ENCODE data around the gene YBX2.

Gene YBX2

DNA sequence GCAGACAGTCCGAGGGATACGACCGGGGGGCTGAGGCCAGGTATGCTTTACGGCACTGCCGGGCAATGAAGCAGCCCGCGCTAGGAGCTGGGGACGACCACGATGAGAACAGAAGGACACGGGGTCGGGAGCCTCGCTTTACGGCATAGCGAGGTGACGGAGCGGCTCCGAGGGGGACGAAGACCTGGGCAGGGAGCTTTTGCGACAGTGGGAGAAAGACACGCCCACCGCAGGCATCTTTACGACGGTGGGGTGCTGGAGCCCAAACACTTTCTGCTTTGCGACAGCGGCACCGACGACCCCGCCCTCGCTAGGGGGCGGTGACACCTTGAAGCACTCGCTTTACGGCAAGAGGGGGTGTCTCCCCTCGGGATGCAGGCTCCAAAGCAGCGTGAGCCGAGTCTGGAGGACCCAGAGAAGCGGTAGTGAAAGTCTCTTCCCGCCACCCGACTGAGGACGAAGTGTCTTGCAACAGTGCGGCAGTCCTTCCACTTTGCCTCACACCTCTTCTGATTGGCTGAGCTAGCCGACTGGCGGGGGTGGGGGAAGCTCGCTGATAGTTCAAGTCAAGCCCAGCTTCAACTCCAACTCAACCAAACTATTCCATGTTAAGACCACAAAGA is 35.0 kb upstream of the YBX2 start (continued):
- TF ChIP-seq ZNF274 (IDR thresholded peaks at IDR 0.05; ENCODE audit: low read length) = no peak
- TF ChIP-seq ZNF274 (tag by site-specific recombination; IDR thresholded peaks at IDR 0.05; ENCODE audit: borderline replicate concordance) = no peak
- TF ChIP-seq SETDB1 (IDR thresholded peaks at IDR 0.05; ENCODE audit: insufficient read length, low read length) = no peak
- TF ChIP-seq, protein P1, sequence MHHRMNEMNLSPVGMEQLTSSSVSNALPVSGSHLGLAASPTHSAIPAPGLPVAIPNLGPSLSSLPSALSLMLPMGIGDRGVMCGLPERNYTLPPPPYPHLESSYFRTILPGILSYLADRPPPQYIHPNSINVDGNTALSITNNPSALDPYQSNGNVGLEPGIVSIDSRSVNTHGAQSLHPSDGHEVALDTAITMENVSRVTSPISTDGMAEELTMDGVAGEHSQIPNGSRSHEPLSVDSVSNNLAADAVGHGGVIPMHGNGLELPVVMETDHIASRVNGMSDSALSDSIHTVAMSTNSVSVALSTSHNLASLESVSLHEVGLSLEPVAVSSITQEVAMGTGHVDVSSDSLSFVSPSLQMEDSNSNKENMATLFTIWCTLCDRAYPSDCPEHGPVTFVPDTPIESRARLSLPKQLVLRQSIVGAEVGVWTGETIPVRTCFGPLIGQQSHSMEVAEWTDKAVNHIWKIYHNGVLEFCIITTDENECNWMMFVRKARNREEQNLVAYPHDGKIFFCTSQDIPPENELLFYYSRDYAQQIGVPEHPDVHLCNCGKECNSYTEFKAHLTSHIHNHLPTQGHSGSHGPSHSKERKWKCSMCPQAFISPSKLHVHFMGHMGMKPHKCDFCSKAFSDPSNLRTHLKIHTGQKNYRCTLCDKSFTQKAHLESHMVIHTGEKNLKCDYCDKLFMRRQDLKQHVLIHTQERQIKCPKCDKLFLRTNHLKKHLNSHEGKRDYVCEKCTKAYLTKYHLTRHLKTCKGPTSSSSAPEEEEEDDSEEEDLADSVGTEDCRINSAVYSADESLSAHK (tag by site-specific recombination; IDR thresholded peaks at IDR 0.05) = no peak; the same call in 1 of the 2 replicates
- TF ChIP-seq, protein P2, sequence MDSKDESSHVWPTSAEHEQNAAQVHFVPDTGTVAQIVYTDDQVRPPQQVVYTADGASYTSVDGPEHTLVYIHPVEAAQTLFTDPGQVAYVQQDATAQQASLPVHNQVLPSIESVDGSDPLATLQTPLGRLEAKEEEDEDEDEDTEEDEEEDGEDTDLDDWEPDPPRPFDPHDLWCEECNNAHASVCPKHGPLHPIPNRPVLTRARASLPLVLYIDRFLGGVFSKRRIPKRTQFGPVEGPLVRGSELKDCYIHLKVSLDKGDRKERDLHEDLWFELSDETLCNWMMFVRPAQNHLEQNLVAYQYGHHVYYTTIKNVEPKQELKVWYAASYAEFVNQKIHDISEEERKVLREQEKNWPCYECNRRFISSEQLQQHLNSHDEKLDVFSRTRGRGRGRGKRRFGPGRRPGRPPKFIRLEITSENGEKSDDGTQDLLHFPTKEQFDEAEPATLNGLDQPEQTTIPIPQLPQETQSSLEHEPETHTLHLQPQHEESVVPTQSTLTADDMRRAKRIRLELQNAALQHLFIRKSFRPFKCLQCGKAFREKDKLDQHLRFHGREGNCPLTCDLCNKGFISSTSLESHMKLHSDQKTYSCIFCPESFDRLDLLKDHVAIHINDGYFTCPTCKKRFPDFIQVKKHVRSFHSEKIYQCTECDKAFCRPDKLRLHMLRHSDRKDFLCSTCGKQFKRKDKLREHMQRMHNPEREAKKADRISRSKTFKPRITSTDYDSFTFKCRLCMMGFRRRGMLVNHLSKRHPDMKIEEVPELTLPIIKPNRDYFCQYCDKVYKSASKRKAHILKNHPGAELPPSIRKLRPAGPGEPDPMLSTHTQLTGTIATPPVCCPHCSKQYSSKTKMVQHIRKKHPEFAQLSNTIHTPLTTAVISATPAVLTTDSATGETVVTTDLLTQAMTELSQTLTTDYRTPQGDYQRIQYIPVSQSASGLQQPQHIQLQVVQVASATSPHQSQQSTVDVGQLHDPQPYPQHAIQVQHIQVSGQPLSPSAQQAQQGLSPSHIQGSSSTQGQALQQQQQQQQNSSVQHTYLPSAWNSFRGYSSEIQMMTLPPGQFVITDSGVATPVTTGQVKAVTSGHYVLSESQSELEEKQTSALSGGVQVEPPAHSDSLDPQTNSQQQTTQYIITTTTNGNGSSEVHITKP (tag by site-specific recombination; IDR thresholded peaks at IDR 0.05) = peak; percentile 95
- no peak for TF ChIP-seq ZNF555 (tag by site-specific recombination; conservative IDR thresholded peaks at IDR 0.05)
- no peak for TF ChIP-seq ZNF747 (tag by site-specific recombination; IDR thresholded peaks at IDR 0.05)
- TF ChIP-seq, protein P3, sequence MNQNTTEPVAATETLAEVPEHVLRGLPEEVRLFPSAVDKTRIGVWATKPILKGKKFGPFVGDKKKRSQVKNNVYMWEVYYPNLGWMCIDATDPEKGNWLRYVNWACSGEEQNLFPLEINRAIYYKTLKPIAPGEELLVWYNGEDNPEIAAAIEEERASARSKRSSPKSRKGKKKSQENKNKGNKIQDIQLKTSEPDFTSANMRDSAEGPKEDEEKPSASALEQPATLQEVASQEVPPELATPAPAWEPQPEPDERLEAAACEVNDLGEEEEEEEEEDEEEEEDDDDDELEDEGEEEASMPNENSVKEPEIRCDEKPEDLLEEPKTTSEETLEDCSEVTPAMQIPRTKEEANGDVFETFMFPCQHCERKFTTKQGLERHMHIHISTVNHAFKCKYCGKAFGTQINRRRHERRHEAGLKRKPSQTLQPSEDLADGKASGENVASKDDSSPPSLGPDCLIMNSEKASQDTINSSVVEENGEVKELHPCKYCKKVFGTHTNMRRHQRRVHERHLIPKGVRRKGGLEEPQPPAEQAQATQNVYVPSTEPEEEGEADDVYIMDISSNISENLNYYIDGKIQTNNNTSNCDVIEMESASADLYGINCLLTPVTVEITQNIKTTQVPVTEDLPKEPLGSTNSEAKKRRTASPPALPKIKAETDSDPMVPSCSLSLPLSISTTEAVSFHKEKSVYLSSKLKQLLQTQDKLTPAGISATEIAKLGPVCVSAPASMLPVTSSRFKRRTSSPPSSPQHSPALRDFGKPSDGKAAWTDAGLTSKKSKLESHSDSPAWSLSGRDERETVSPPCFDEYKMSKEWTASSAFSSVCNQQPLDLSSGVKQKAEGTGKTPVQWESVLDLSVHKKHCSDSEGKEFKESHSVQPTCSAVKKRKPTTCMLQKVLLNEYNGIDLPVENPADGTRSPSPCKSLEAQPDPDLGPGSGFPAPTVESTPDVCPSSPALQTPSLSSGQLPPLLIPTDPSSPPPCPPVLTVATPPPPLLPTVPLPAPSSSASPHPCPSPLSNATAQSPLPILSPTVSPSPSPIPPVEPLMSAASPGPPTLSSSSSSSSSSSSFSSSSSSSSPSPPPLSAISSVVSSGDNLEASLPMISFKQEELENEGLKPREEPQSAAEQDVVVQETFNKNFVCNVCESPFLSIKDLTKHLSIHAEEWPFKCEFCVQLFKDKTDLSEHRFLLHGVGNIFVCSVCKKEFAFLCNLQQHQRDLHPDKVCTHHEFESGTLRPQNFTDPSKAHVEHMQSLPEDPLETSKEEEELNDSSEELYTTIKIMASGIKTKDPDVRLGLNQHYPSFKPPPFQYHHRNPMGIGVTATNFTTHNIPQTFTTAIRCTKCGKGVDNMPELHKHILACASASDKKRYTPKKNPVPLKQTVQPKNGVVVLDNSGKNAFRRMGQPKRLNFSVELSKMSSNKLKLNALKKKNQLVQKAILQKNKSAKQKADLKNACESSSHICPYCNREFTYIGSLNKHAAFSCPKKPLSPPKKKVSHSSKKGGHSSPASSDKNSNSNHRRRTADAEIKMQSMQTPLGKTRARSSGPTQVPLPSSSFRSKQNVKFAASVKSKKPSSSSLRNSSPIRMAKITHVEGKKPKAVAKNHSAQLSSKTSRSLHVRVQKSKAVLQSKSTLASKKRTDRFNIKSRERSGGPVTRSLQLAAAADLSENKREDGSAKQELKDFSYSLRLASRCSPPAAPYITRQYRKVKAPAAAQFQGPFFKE (tag by site-specific recombination; IDR thresholded peaks at IDR 0.05; ENCODE audit: borderline replicate concordance) = no peak
- no peak for TF ChIP-seq HOXC10 (CRISPR knock-in tag; IDR thresholded peaks at IDR 0.05)
- TF ChIP-seq ZNF404 (tag by site-specific recombination; IDR thresholded peaks at IDR 0.05) = no peak
- no peak for TF ChIP-seq OSR2 (tag by site-specific recombination; IDR thresholded peaks at IDR 0.05)
- no peak for TF ChIP-seq ZNF664 (tag by site-specific recombination; IDR thresholded peaks at IDR 0.05)
- TF ChIP-seq, protein P4, sequence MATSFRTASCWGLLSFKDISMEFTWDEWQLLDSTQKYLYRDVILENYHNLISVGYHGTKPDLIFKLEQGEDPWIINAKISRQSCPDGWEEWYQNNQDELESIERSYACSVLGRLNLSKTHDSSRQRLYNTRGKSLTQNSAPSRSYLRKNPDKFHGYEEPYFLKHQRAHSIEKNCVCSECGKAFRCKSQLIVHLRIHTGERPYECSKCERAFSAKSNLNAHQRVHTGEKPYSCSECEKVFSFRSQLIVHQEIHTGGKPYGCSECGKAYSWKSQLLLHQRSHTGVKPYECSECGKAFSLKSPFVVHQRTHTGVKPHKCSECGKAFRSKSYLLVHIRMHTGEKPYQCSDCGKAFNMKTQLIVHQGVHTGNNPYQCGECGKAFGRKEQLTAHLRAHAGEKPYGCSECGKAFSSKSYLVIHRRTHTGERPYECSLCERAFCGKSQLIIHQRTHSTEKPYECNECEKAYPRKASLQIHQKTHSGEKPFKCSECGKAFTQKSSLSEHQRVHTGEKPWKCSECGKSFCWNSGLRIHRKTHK (tag by site-specific recombination; IDR thresholded peaks at IDR 0.05) = no peak
- no peak for TF ChIP-seq ZNF621 (tag by site-specific recombination; IDR thresholded peaks at IDR 0.05)
- TF ChIP-seq TRIM28 (IDR thresholded peaks at IDR 0.05; ENCODE audit: borderline replicate concordance, low read length) = peak; percentile 71
- TF ChIP-seq ZNF157 (tag by site-specific recombination; IDR thresholded peaks at IDR 0.05) = no peak
- 0 out of 2 replicates have a peak, but pooled peaks have one; percentile 27 for TF ChIP-seq PRDM1 (tag by site-specific recombination; IDR thresholded peaks at IDR 0.05)
- TF ChIP-seq, protein P5, sequence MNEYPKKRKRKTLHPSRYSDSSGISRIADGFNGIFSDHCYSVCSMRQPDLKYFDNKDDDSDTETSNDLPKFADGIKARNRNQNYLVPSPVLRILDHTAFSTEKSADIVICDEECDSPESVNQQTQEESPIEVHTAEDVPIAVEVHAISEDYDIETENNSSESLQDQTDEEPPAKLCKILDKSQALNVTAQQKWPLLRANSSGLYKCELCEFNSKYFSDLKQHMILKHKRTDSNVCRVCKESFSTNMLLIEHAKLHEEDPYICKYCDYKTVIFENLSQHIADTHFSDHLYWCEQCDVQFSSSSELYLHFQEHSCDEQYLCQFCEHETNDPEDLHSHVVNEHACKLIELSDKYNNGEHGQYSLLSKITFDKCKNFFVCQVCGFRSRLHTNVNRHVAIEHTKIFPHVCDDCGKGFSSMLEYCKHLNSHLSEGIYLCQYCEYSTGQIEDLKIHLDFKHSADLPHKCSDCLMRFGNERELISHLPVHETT (tag by site-specific recombination; IDR thresholded peaks at IDR 0.05) = peak; percentile 60; the same call in 1 of the 2 replicates
- TF ChIP-seq, protein P6, sequence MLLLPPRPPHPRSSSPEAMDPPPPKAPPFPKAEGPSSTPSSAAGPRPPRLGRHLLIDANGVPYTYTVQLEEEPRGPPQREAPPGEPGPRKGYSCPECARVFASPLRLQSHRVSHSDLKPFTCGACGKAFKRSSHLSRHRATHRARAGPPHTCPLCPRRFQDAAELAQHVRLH (tag by site-specific recombination; IDR thresholded peaks at IDR 0.05) = no peak; the same call in 1 of the 2 replicates
- no peak for TF ChIP-seq ZNF23 (tag by site-specific recombination; IDR thresholded peaks at IDR 0.05; ENCODE audit: borderline replicate concordance)
- TF ChIP-seq GLI4 (tag by site-specific recombination; IDR thresholded peaks at IDR 0.05) = no peak
- no peak for TF ChIP-seq ZFP37 (tag by site-specific recombination; IDR thresholded peaks at IDR 0.05)
- TF ChIP-seq ZNF585B (tag by site-specific recombination; IDR thresholded peaks at IDR 0.05) = no peak

All from HEK293 (cell line).